H1 (cell line): ENCODE data around the gene RANBP17. TPM values are rescaled to one million over a fixed set of nuclear protein-coding genes. Genes with fewer than 3 reads are reported as not detected.

Experiments
- CTCF ChIA-PET: fragments of 300-600 bp; sonication (Branson Sonifier 250); formaldehyde crosslinking; loops from one replicate; lab custom pipeline; 2021; ENCODE audit not compliant: partially characterized antibody; lab: Charles Lee
- POLR2A ChIA-PET: fragments of 300-600 bp; sonication (Branson Sonifier 250); formaldehyde crosslinking; loops from one replicate; lab custom pipeline; 2021; ENCODE audit warnings: inconsistent platforms; ENCODE audit not compliant: partially characterized antibody; lab: Charles Lee
- DNase-seq, 2 experiments: peaks; one replicate each; pipeline versions ENCODE4 v3.0.0 to v3.0.0-alpha.2; 2010 to 2022; ENCODE audit warnings: low spot score in 2 of 2, low read depth in 1 of 2, mixed read lengths in 1 of 2
- FAIRE-seq: peaks from 2 replicates; lab custom pipeline; 2011; peaks lifted over from hg19 to GRCh38; lab: Jason Lieb, UNC
- H2AFZ ChIP-seq: 2 replicates; pipeline ENCODE4 v1.8.1; 2012; ENCODE audit warnings: low read length, inconsistent platforms
- H2AK5ac ChIP-seq: 2 replicates; pipeline ENCODE4 v1.6.1; 2013; ENCODE audit warnings: low read depth, low read length
- H2BK120ac ChIP-seq: replicated peaks from 2 replicates; pipeline ENCODE3; 2013; ENCODE audit warnings: low read depth, low read length, inconsistent platforms
- H2BK12ac ChIP-seq: 2 replicates; pipeline ENCODE4 v1.6.1; 2013; ENCODE audit warnings: low read depth, low read length
- H2BK15ac ChIP-seq: 2 replicates; pipeline ENCODE4 v1.6.1; 2013; ENCODE audit warnings: low read length
- H2BK20ac ChIP-seq: 2 replicates; pipeline ENCODE4 v1.6.1; 2013; ENCODE audit warnings: low read length
- H2BK5ac ChIP-seq: 2 replicates; pipeline ENCODE4 v1.6.1; 2013; ENCODE audit warnings: low read depth, low read length
- H3K14ac ChIP-seq: 2 replicates; pipeline ENCODE4 v1.6.1; 2013; ENCODE audit warnings: inconsistent platforms; ENCODE audit not compliant: insufficient read length
- H3K18ac ChIP-seq: 2 replicates; pipeline ENCODE4 v1.6.1; 2013; ENCODE audit warnings: low read length; ENCODE audit errors: extremely low read depth
- H3K23ac ChIP-seq: 2 replicates; pipeline ENCODE4 v1.6.1; 2013; ENCODE audit warnings: inconsistent platforms; ENCODE audit not compliant: insufficient read length
- H3K23me2 ChIP-seq: 2 replicates; pipeline ENCODE4 v1.6.1; 2013; ENCODE audit warnings: low read depth, low read length
- H3K27ac ChIP-seq: 2 replicates; pipeline ENCODE4 v1.6.1; 2011; ENCODE audit warnings: low read depth, low read length, inconsistent platforms
- H3K27me3 ChIP-seq, 4 experiments: replicated peaks in 1 of 4; 1 replicate in 1 of 4; 2 replicates in 3 of 4; pipeline versions ENCODE4 v1.6.1 to v1.8.1; 2011 to 2013; ENCODE audit warnings: low read length in 3 of 4, mild to moderate bottlenecking in 3 of 4, inconsistent platforms in 2 of 4, mixed read lengths in 2 of 4, moderate library complexity in 1 of 4; ENCODE audit not compliant: control insufficient read depth in 3 of 4, insufficient read depth in 3 of 4; ENCODE audit errors: extremely low read depth in 1 of 4
- H3K36me3 ChIP-seq, 4 experiments: 2 replicates each; pipeline versions ENCODE4 v1.6.1 to v1.8.1; 2011 to 2013; ENCODE audit warnings: mild to moderate bottlenecking in 4 of 4, low read length in 3 of 4, moderate library complexity in 2 of 4, control low read depth in 1 of 4, inconsistent platforms in 1 of 4; ENCODE audit not compliant: insufficient read depth in 4 of 4, control insufficient read depth in 2 of 4
- H3K4ac ChIP-seq: replicated peaks from 2 replicates; pipeline ENCODE3; 2013; ENCODE audit warnings: low read length, low read depth, mixed read lengths, inconsistent platforms; ENCODE audit not compliant: insufficient read length
- H3K4me1 ChIP-seq, 4 experiments: replicated peaks in 1 of 4; 1 replicate in 1 of 4; 2 replicates in 3 of 4; pipeline versions ENCODE4 v1.6.1 to v1.8.1; 2011 to 2013; ENCODE audit warnings: low read length in 3 of 4, inconsistent platforms in 2 of 4, mixed read lengths in 1 of 4; ENCODE audit not compliant: insufficient read depth in 4 of 4, control insufficient read depth in 3 of 4
- H3K4me2 ChIP-seq, 2 experiments: 2 replicates each; pipeline versions ENCODE4 v1.6.1 to v1.8.1; 2011 to 2013; ENCODE audit warnings: low read depth in 2 of 2, low read length in 2 of 2, control low read depth in 1 of 2, inconsistent platforms in 1 of 2, mild to moderate bottlenecking in 1 of 2; ENCODE audit not compliant: insufficient read depth in 1 of 2
- H3K4me3 ChIP-seq, 4 experiments: fragments of 200-600, 300-600 bp in 1 of 4; sonication (generic), shearing (Covaris generic), sonication (Bioruptor Twin) in 1 of 4; 2 replicates each; pipeline versions ENCODE4 v1.5.1 to v1.8.1; 2011 to 2016; ENCODE audit warnings: low read length in 4 of 4, low read depth in 3 of 4, control low read depth in 2 of 4, inconsistent platforms in 2 of 4, mild to moderate bottlenecking in 2 of 4, mixed read lengths in 1 of 4, moderate library complexity in 1 of 4; ENCODE audit not compliant: insufficient read depth in 2 of 4; ENCODE audit errors: extremely low read depth in 1 of 4
- H3K56ac ChIP-seq: replicated peaks from 2 replicates; pipeline ENCODE3; 2013; ENCODE audit warnings: low read depth, mild to moderate bottlenecking, mixed read lengths, low read length, inconsistent platforms; ENCODE audit not compliant: insufficient read length
- H3K79me1 ChIP-seq: 2 replicates; pipeline ENCODE4 v1.6.1; 2013; ENCODE audit warnings: low read depth, low read length, control low read depth
- H3K79me2 ChIP-seq, 2 experiments: 2 replicates each; pipeline versions ENCODE4 v1.6.1 to v1.8.1; 2012 to 2013; ENCODE audit warnings: low read length in 2 of 2, mild to moderate bottlenecking in 2 of 2, inconsistent platforms in 1 of 2; ENCODE audit not compliant: insufficient read depth in 2 of 2, control insufficient read depth in 1 of 2
- H3K9ac ChIP-seq, 4 experiments: replicated peaks in 1 of 4; 1 replicate in 1 of 4; 2 replicates in 3 of 4; pipeline versions ENCODE4 v1.6.1 to v1.8.1; 2011 to 2013; ENCODE audit warnings: low read depth in 3 of 4, low read length in 3 of 4, control low read depth in 2 of 4, mild to moderate bottlenecking in 2 of 4, moderate library complexity in 2 of 4, inconsistent platforms in 1 of 4; ENCODE audit errors: extremely low read depth in 1 of 4
- H3K9me3 ChIP-seq, 2 experiments: 2 replicates each; pipeline versions ENCODE4 v1.6.1 to v1.8.1; 2012 to 2013; ENCODE audit warnings: mild to moderate bottlenecking in 2 of 2, moderate library complexity in 2 of 2, control low read depth in 1 of 2, inconsistent platforms in 1 of 2, low read depth in 1 of 2, low read length in 1 of 2, mixed read lengths in 1 of 2; ENCODE audit not compliant: insufficient read depth in 2 of 2
- H4K20me1 ChIP-seq, 2 experiments: replicated peaks in 1 of 2; 2 replicates each; pipeline versions ENCODE3 to v1.8.1; 2011 to 2013; ENCODE audit warnings: inconsistent platforms in 2 of 2, low read length in 2 of 2, mild to moderate bottlenecking in 1 of 2; ENCODE audit not compliant: insufficient read depth in 2 of 2, control insufficient read depth in 1 of 2
- H4K5ac ChIP-seq: 2 replicates; pipeline ENCODE4 v1.6.1; 2013; ENCODE audit warnings: low read length, low read depth, mixed read lengths, inconsistent platforms; ENCODE audit not compliant: insufficient read length
- H4K8ac ChIP-seq: 2 replicates; pipeline ENCODE4 v1.8.0; 2013; ENCODE audit warnings: mild to moderate bottlenecking, moderate library complexity, low read length, inconsistent platforms; ENCODE audit not compliant: insufficient read depth; ENCODE audit errors: extremely low read depth
- H4K91ac ChIP-seq: replicated peaks from 2 replicates; pipeline ENCODE3; 2013; ENCODE audit warnings: low read length, mixed read lengths, inconsistent platforms; ENCODE audit not compliant: insufficient read length
- BCL11A ChIP-seq, 2 experiments: IDR thresholded peaks; one replicate each; pipeline ENCODE4 v1.6.1; 2011; ENCODE audit warnings: low read depth in 2 of 2, low read length in 2 of 2, mild to moderate bottlenecking in 2 of 2
- CBX5 ChIP-seq: fragments of 300-800, 300-1000 bp; sonication (generic); IDR thresholded peaks from 2 replicates; pipeline ENCODE4 v1.7.1; 2016; ENCODE audit warnings: antibody characterized with exemption, low read length, low read depth
- CEBPB ChIP-seq: IDR thresholded peaks from 2 replicates; pipeline ENCODE4 v1.6.1; 2012; ENCODE audit warnings: low read depth, low read length
- EGR1 ChIP-seq: IDR thresholded peaks from 2 replicates; pipeline ENCODE4 v1.6.1; 2011; ENCODE audit warnings: low read depth, low read length, borderline replicate concordance
- EP300 ChIP-seq, 2 experiments: IDR thresholded peaks; 1 replicate in 1 of 2; 2 replicates in 1 of 2; pipeline ENCODE4 v1.6.1; 2011 to 2012; ENCODE audit warnings: low read depth in 2 of 2, low read length in 2 of 2, mild to moderate bottlenecking in 2 of 2, borderline replicate concordance in 1 of 2, inconsistent platforms in 1 of 2, moderate library complexity in 1 of 2
- EZH2 ChIP-seq: fragments of 200-600 bp; sonication (generic); IDR thresholded peaks from 2 replicates; pipeline ENCODE4 v1.7.1; 2012; ENCODE audit warnings: low read depth, mild to moderate bottlenecking, moderate library complexity, low read length, inconsistent platforms; ENCODE audit not compliant: severe bottlenecking
- JUN ChIP-seq: IDR thresholded peaks from 2 replicates; pipeline ENCODE4 v1.6.1; 2011; ENCODE audit warnings: low read depth, mild to moderate bottlenecking, improper control_type of control experiment, low read length
- JUND ChIP-seq: IDR thresholded peaks from 2 replicates; pipeline ENCODE4 v1.6.1; 2011; ENCODE audit warnings: mild to moderate bottlenecking, improper control_type of control experiment, low read length
- KDM1A ChIP-seq: fragments of 200-600, 300-600 bp; sonication (generic); IDR thresholded peaks from 2 replicates; pipeline ENCODE4 v1.7.1; 2016; ENCODE audit warnings: mild to moderate bottlenecking, low read length, borderline replicate concordance
- KDM4A ChIP-seq: IDR thresholded peaks from one replicate; pipeline ENCODE4 v1.7.1; 2012; ENCODE audit warnings: low read depth, mild to moderate bottlenecking, moderate library complexity, low read length, inconsistent platforms; ENCODE audit not compliant: severe bottlenecking
- SIN3A ChIP-seq, 2 experiments: IDR thresholded peaks in 1 of 2; conservative IDR thresholded peaks in 1 of 2; 2 replicates each; pipeline ENCODE4 v1.6.1; 2011 to 2012; ENCODE audit warnings: low read length in 2 of 2, improper control_type of control experiment in 1 of 2, low read depth in 1 of 2, mild to moderate bottlenecking in 1 of 2
- SIX5 ChIP-seq: IDR thresholded peaks from 2 replicates; pipeline ENCODE4 v1.6.1; 2011; ENCODE audit warnings: mild to moderate bottlenecking, low read depth, low read length
- TAF7 ChIP-seq: optimal IDR thresholded peaks from 2 replicates; pipeline ENCODE3; 2011; ENCODE audit warnings: low read depth, mild to moderate bottlenecking, inconsistent platforms, low read length, moderate library complexity, borderline replicate concordance
- ZNF274 ChIP-seq: IDR thresholded peaks from 2 replicates; pipeline ENCODE4 v1.7.0; 2012; ENCODE audit warnings: low read length, borderline replicate concordance; ENCODE audit errors: extremely low read depth
- WGBS, 2 experiments: shearing (Covaris generic) in 1 of 2; methylation state at CpG; one replicate each; pipeline versions ENCODE4 v1.1.6 to v1.1.7; 2013 to 2015; ENCODE audit warnings: low lambda C conversion rate in 2 of 2, mixed read lengths in 2 of 2, inconsistent platforms in 1 of 2, low coverage in 1 of 2, missing lambda C conversion rate in 1 of 2; ENCODE audit not compliant: insufficient replicate concordance in 2 of 2, insufficient coverage in 1 of 2, insufficient read length in 1 of 2; ENCODE audit errors: extremely low coverage in 1 of 2, missing lambda C conversion rate in 1 of 2; 5-methylcytosine and 5-hydroxymethylcytosine counted together
- polyA plus RNA-seq, 7 experiments: library from polyadenylated mRNA; depleted of rRNA in 3 of 7; stranded (reverse) in 5 of 7; unstranded in 2 of 7; fragments of >200 nt in 5 of 7; fragments of 200-250 nt in 2 of 7; gene quantifications; 1 replicate in 5 of 7; 2 replicates in 1 of 7; 4 replicates in 1 of 7; pipeline versions ENCODE4 v1.2.1 to v1.2.3, GENCODE V29; 2011 to 2013; ENCODE audit warnings: missing spikeins in 2 of 7, mixed read lengths in 2 of 7
- total RNA-seq: library from RNA; stranded (reverse); fragmentation: NEBNext Ultra II Directional; extraction: Animal tissue kit (Norgen Biotek cat#: 25700); gene quantifications from 2 replicates; pipeline ENCODE4 v1.2.1, GENCODE V29; 2021

RANBP17 gene
- total and polyA plus RNA-seq, 2 of the 8 experiments (the other 6 are each of a cell fraction or from before 2014, with no cell fraction given) = 8.6 to 21.3 TPM

DNA sequence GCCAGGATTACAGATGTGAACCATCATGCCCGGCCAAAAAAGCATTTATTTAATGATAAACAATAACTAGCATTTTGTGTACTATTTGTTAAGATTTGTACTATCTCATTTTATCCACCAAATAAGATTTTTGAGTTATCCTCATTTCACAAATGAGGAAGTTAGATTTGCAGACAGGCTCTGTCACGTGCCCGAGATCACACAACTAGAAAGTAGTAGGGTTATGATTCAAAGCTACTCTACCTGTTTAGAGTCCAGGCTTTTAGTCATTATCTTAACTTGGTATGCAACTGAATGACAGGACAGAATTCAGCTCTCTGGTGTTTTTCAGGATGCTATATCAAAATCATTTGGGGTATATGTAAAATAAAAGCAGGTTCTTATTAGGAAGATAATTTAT, 20.5 kb downstream of the RANBP17 start:
- H3K23ac ChIP-seq = no peak overlapping the region
- no peak overlapping the region for H2BK5ac ChIP-seq
- H3K4me1 ChIP-seq = no peaks in the 10 kb centered on the region
- H3K79me2 ChIP-seq = peaks cover 0 to 1% of the 10 kb centered on the region in 2 experiments; a peak in 1 of 4 replicates
- H4K91ac ChIP-seq = no peak overlapping the region
- no peak overlapping the region for H4K8ac ChIP-seq
- H2BK120ac ChIP-seq = no peak overlapping the region
- no peak overlapping the region for H4K5ac ChIP-seq
- H3K27ac ChIP-seq = no peak overlapping the region
- POLR2A ChIA-PET = no interaction called here
- no peaks in the 10 kb centered on the region for H3K79me1 ChIP-seq
- H2BK15ac ChIP-seq = no peak overlapping the region
- no peaks in the 10 kb centered on the region for H3K27me3 ChIP-seq
- H3K14ac ChIP-seq = no peak overlapping the region
- no peak overlapping the region for H3K4ac ChIP-seq
- H3K9me3 ChIP-seq = no peaks in the 10 kb centered on the region
- H3K36me3 ChIP-seq = peaks cover 0 to 4% (median 1%) of the 10 kb centered on the region in 4 experiments; a peak in 3 of 8 replicates
- H3K56ac ChIP-seq = no peak overlapping the region
- H3K4me2 ChIP-seq = no peak overlapping the region
- DNase-seq = no peak
- FAIRE-seq = no peak
- no peaks in the 10 kb centered on the region for H4K20me1 ChIP-seq
- no peak overlapping the region for H3K18ac ChIP-seq
- no peak overlapping the region for H2BK20ac ChIP-seq
- H3K23me2 ChIP-seq = no peaks in the 10 kb centered on the region
- H2AFZ ChIP-seq = no peak overlapping the region
- H2BK12ac ChIP-seq = no peak overlapping the region
- H3K9ac ChIP-seq = no peak overlapping the region
- no peak overlapping the region for H2AK5ac ChIP-seq
- WGBS, 2 experiments = 97% methylated on average over 3 of the region's 3 CpGs; no CpG with 5 or more reads in 1 of the 2 experiments
- no peak overlapping the region for H3K4me3 ChIP-seq
- CTCF ChIA-PET = interaction anchor here (1.7 to 2.1 kb wide), 2 partner anchors 12 to 14 kb away, joined by 3 to 8 read pairs; no protein-coding TSS in a partner anchor
- TF ChIP-seq BCL11A (IDR thresholded peaks at IDR 0.05; ENCODE audit: low read depth in 2 of 2, low read length in 2 of 2) = no peak
- no peak for TF ChIP-seq KDM1A
- no peak for TF ChIP-seq TAF7
- TF ChIP-seq CEBPB = no peak
- no peak for TF ChIP-seq SIN3A (conservative IDR thresholded peaks at IDR 0.05 in 1 of 2, IDR thresholded peaks at IDR 0.05 in 1 of 2; ENCODE audit: low read depth in 1 of 2, low read length in 2 of 2)
- TF ChIP-seq ZNF274 = no peak
- no peak for TF ChIP-seq EP300 (IDR thresholded peaks at IDR 0.05; ENCODE audit: borderline replicate concordance in 1 of 2, low read depth in 2 of 2, low read length in 2 of 2)
- no peak for TF ChIP-seq JUND
- no peak for TF ChIP-seq SIX5
- TF ChIP-seq JUN = no peak
- TF ChIP-seq CBX5 = no peak
- TF ChIP-seq KDM4A = no peak
- no peak for TF ChIP-seq EGR1
- TF ChIP-seq EZH2 = no peak
